ENCODE results near the gene ARHGEF16.

GRCh38 chr1:3505161-3505560 lies 50.7 kb downstream of the ARHGEF16 start:
- no peak for TF ChIP-seq ELK4 (IDR thresholded peaks at IDR 0.05; ENCODE audit: borderline replicate concordance, low read depth, low read length)
- TF ChIP-seq CTCF (tag by site-specific recombination; IDR thresholded peaks at IDR 0.05), result no peak
- TF ChIP-seq ZNF175 (tag by site-specific recombination; IDR thresholded peaks at IDR 0.05), result no peak
- no peak for TF ChIP-seq ZNF560 (tag by site-specific recombination; IDR thresholded peaks at IDR 0.05; ENCODE audit: borderline replicate concordance)
- TF ChIP-seq ZNF19 (tag by site-specific recombination; IDR thresholded peaks at IDR 0.05; ENCODE audit: low read depth), result no peak
- no peak for TF ChIP-seq YY1 (tag by site-specific recombination; IDR thresholded peaks at IDR 0.05)
